ENCODE results near the gene TCTN1.

DNA sequence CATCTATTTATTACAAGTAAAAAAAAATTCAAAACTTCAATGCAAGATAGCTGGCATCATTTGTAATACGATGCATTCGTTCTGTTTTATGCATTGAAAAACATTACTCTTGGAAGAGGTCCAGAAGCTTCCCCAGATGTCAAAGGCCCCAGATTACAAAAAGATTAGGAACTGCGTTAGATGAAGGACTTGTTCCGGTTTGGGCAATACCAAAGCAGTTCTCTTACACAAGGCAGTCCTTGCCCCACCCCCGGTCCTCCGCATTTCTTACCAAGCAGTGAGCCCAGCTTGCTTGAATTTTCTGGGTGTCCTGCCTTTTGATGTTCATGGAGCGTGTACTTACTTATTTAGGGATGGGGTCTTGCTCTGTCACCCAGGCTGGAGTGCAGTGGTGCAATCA, 79.8 kb downstream of the TCTN1 start:
- TF ChIP-seq POLR2A (IDR thresholded peaks at IDR 0.05; ENCODE audit: low read depth, low read length) = no peak
- no peak for TF ChIP-seq POLR2AphosphoS5 (IDR thresholded peaks at IDR 0.05; ENCODE audit: low read depth, low read length)
- no peak for TF ChIP-seq SPI1 (IDR thresholded peaks at IDR 0.05; ENCODE audit: low read depth, low read length)
- no peak for TF ChIP-seq TAF1 (IDR thresholded peaks at IDR 0.05; ENCODE audit: low read depth, low read length)

All from GM12891 (cell line).